Gastrocnemius medialis (tissue), 4 donors: Measurements from ENCODE around the gene CSN2. TPM values are rescaled to one million over a fixed set of nuclear protein-coding genes. Genes with fewer than 3 reads are reported as not detected.
"Not testable (repeated sequence)": the region's sequence is repeated elsewhere in the genome, so short reads cannot be mapped to it uniquely, and the experiment has no call there.

Experiments
- ATAC-seq, 2 donors: fragments of 150-250 bp; one replicate each; pipeline ENCODE4 v1.9.1; 2016
- DNase-seq, 2 donors: peaks; one replicate each; pipeline ENCODE4 v3.0.0-alpha.2; 2019
- H3K27ac ChIP-seq, 4 donors: fragments of 200-600 bp; sonication (generic); 1 replicate in 1 of 4; 2 replicates in 3 of 4; pipeline ENCODE4 v1.5.1; 2016 to 2018; ENCODE audit warnings: mild to moderate bottlenecking in 2 of 4, moderate library complexity in 1 of 4
- H3K27me3 ChIP-seq, 3 donors: fragments of 200-600 bp; sonication (generic) in 2 of 3; 1 replicate in 1 of 3; 2 replicates in 2 of 3; pipeline versions ENCODE4 v1.5.1 to v1.6.0; 2016 to 2019; ENCODE audit warnings: mild to moderate bottlenecking in 1 of 3, moderate library complexity in 1 of 3
- H3K36me3 ChIP-seq, 2 donors: fragments of 200-600 bp; sonication (generic) in 1 of 2; one replicate each; pipeline ENCODE4 v1.5.1; 2017 to 2018
- H3K4me1 ChIP-seq, 2 donors: fragments of 200-600 bp; sonication (generic) in 1 of 2; one replicate each; pipeline ENCODE4 v1.5.1; 2016 to 2017; ENCODE audit warnings: mild to moderate bottlenecking in 2 of 2
- H3K4me3 ChIP-seq, 4 donors: fragments of 200-600 bp; sonication (generic) in 3 of 4; 1 replicate in 1 of 4; 2 replicates in 3 of 4; pipeline ENCODE4 v1.5.1; 2016 to 2019; ENCODE audit warnings: mild to moderate bottlenecking in 2 of 4
- H3K9me3 ChIP-seq, 3 donors: fragments of 200-600 bp; sonication (generic) in 2 of 3; 1 replicate in 1 of 3; 2 replicates in 2 of 3; pipeline ENCODE4 v1.5.1; 2016 to 2019
- POLR2A ChIP-seq, 2 donors: fragments of 450-650 bp; IDR thresholded peaks; one replicate each; pipeline ENCODE4 v1.6.1; 2017; ENCODE audit warnings: antibody characterized with exemption in 2 of 2, mild to moderate bottlenecking in 2 of 2, moderate library complexity in 2 of 2
- in situ Hi-C, 4 donors: fragments of 200-750 bp; cut with MboI; loops; one replicate each; pipeline versions ENCODE4 v1.15.0 to v1.8.0; 2017; ENCODE audit warnings: low sequenced_read_pairs in 4 of 4
- intact Hi-C: fragments of 100-400 bp; cut with DNase I; formaldehyde crosslinking; loops from one replicate; pipeline ENCODE4 v1.15.1; 2023; ENCODE audit warnings: low total_unique reads
- total RNA-seq, 4 donors: library from RNA; depleted of rRNA; stranded (reverse); fragments of >200 nt; gene quantifications; one replicate each; pipeline versions ENCODE4 v1.1.0 to v1.2.3, GENCODE V29; 2016
- TF ChIP-seq, protein P1 (sequence below), 5 experiments: fragments of 450-650 bp in 3 of 5; fragments of 200-600 bp in 2 of 5; sonication (generic) in 2 of 5; IDR thresholded peaks in 4 of 5; conservative IDR thresholded peaks in 1 of 5; 1 replicate in 4 of 5; 2 replicates in 1 of 5; pipeline ENCODE4 v1.5.1; 2016 to 2019; ENCODE audit warnings: antibody characterized with exemption in 5 of 5, mild to moderate bottlenecking in 3 of 5, moderate library complexity in 3 of 5

CSN2 gene
- total RNA-seq, 4 donors from 2014 or later, result not detected

DNA sequence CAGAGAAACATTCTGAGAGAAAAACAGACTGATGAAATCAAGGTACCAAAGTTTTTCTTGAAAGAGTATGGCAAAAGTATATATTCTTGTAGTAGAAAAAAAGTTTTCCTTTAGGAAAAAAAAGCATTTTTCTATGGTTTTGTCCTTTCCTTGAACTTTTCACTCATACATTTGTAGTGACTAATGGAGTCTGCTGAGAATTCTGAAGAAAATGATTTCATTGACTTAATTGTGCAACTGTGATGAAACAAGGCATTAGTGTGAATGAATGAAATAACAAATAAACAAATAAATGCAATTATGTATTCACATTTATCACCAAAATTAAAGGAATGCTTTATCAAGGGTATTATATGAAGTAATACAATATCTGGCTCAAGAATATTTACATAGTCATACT lies 29.0 kb downstream of the CSN2 start:
- no peaks in the 10 kb centered on the region for H3K27me3 ChIP-seq
- in situ Hi-C loops (no loop called here), intact Hi-C loops (no loop called here)
- no peaks in the 10 kb centered on the region for H3K4me1 ChIP-seq
- H3K36me3 ChIP-seq, result no peaks in the 10 kb centered on the region
- H3K4me3 ChIP-seq, result no peak overlapping the region
- no peak for TF ChIP-seq POLR2A (IDR thresholded peaks at IDR 0.05)
- TF ChIP-seq, protein P1, sequence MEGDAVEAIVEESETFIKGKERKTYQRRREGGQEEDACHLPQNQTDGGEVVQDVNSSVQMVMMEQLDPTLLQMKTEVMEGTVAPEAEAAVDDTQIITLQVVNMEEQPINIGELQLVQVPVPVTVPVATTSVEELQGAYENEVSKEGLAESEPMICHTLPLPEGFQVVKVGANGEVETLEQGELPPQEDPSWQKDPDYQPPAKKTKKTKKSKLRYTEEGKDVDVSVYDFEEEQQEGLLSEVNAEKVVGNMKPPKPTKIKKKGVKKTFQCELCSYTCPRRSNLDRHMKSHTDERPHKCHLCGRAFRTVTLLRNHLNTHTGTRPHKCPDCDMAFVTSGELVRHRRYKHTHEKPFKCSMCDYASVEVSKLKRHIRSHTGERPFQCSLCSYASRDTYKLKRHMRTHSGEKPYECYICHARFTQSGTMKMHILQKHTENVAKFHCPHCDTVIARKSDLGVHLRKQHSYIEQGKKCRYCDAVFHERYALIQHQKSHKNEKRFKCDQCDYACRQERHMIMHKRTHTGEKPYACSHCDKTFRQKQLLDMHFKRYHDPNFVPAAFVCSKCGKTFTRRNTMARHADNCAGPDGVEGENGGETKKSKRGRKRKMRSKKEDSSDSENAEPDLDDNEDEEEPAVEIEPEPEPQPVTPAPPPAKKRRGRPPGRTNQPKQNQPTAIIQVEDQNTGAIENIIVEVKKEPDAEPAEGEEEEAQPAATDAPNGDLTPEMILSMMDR (IDR thresholded peaks at IDR 0.05 in 4 of 5, conservative IDR thresholded peaks at IDR 0.05 in 1 of 5), result no peak
- ATAC-seq, result no peak
- no peaks in the 10 kb centered on the region for H3K9me3 ChIP-seq
- no peak overlapping the region for H3K27ac ChIP-seq
- no peak for DNase-seq

DNA sequence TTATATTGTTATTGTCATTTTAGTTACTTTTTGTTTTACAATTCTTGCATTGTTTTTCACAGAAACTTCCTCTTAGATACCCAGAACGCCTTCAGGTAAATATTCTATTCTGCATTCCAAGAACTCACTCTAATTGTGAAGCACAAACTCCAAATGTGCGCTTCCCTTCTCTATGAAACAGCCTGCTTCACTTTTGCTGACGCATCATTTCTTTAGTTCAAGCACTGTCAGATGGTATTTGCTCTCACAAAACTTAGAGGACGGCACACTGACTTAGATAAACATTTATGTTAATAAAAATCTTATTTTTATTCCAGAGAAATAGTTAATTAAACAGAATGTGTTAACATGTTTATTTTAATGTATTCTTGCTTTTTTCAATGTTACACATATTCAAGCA lies 31.4 kb downstream of the CSN2 start:
- TF ChIP-seq, protein P1 (IDR thresholded peaks at IDR 0.05 in 4 of 5, conservative IDR thresholded peaks at IDR 0.05 in 1 of 5), result no peak
- TF ChIP-seq POLR2A (IDR thresholded peaks at IDR 0.05), result no peak
- no peaks in the 10 kb centered on the region for H3K4me1 ChIP-seq
- H3K27ac ChIP-seq, result no peak overlapping the region
- intact Hi-C loops (no loop called here), in situ Hi-C loops (no loop called here)
- no peaks in the 10 kb centered on the region for H3K36me3 ChIP-seq
- DNase-seq (no peak), ATAC-seq (no peak)
- H3K27me3 ChIP-seq, result no peaks in the 10 kb centered on the region
- H3K9me3 ChIP-seq, result no peaks in the 10 kb centered on the region
- H3K4me3 ChIP-seq, result no peak overlapping the region

DNA sequence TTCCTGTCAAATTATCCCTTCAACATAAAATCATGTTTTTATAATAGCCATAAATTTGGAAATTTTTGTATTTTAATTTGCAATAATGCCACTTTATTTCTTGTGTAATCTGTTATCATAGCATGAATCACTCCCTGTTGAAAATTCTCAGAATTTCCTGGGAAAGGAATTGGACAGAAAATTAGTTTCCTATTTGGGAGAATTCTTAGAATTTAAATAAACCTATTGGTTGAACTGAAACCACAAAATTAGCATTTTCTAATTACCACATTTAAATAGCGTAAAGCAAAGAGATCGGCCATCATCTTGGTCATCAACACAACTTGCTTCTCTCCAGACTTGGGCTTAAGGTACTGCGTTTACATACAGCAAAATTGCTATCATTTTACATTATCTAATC lies 34.8 kb downstream of the CSN2 start, which contains the start of gene CSN1S1:
Gene CSN1S1 (plus strand): TSS at position 301 of the 400 bp plus-strand sequence. CDS start 1,488 bp downstream, outside the sequence.
- Histone ChIP-seq H3K36me3 (no peaks in the 10 kb centered on the region), H3K4me1 (no peaks in the 10 kb centered on the region), H3K27me3 (no peaks in the 10 kb centered on the region), H3K27ac (no peak within 1 kb of the TSS), H3K9me3 (no peaks in the 10 kb centered on the region), H3K4me3 (no peak within 1 kb of the TSS)
- in situ Hi-C loops (no loop called here), intact Hi-C loops (no loop called here)
- DNase-seq (no peak), ATAC-seq (no peak)
- no peak for TF ChIP-seq POLR2A (IDR thresholded peaks at IDR 0.05)
- TF ChIP-seq, protein P1 (IDR thresholded peaks at IDR 0.05 in 4 of 5, conservative IDR thresholded peaks at IDR 0.05 in 1 of 5), result no peak

DNA sequence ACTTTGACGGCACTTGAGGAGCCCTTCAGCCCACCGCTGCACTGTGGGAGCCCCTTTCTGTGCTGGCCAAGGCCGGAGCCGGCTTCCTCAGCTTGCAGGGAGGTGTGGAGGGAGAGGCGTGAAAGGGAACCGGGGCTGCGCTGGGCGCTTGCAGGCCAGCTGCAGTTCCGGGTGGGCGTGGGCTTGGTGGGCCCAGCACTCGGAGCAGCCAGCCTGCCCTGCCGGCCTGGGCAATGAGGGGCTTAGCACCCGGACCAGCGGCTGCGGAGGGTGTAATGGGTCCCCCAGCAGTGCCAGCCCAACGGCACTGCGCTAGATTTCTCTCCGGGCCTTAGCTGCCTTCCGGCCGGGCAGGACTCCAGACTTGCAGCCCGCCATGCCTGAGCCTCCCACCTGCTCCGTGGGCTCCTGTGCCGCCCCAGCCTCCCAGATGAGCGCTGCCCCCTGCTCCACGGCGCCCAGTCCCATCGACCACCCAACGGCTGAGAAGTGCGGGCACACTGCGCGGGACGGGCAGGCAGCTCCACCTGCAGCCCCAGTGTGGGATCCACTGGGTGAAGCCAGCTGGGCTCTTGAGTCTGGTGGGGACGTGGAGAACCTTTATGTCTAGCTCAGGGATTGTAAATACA lies 41.6 kb downstream of the CSN2 start:
- H3K4me3 ChIP-seq, H3K9me3 ChIP-seq, H3K27me3 ChIP-seq, in situ Hi-C loops, H3K4me1 ChIP-seq, ATAC-seq, H3K27ac ChIP-seq, intact Hi-C loops, DNase-seq, H3K36me3 ChIP-seq: not testable (repeated sequence)

DNA sequence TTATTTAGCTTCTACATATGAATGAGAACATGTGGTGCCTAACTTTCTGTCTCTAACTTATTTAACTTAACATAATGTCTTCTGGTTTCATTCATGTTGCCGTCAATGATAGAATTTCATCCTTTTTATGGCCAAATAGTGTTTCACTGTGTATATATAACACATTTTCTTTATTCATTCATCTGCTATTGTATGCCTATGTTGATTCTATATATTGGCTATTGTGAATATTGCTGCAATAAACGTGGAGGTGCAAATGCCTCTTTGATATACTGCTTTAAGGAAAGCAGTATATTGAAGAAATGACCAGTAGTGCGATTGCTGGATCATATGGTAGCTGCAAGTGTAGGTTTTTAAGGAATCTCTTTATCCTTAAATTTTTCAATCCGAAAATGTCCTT lies 44.7 kb downstream of the CSN2 start:
- intact Hi-C loops, result no loop called here
- TF ChIP-seq, protein P1 (IDR thresholded peaks at IDR 0.05 in 4 of 5, conservative IDR thresholded peaks at IDR 0.05 in 1 of 5), result no peak
- no peak for TF ChIP-seq POLR2A (IDR thresholded peaks at IDR 0.05)
- Histone ChIP-seq H3K4me3 (no peak overlapping the region), H3K36me3 (no peaks in the 10 kb centered on the region), H3K9me3 (no peaks in the 10 kb centered on the region), H3K4me1 (no peaks in the 10 kb centered on the region), H3K27ac (no peak overlapping the region), H3K27me3 (no peaks in the 10 kb centered on the region)
- DNase-seq, result no peak
- ATAC-seq, result no peak
- in situ Hi-C loops, result no loop called here
